HG03060 (cell line): ENCODE data around the gene ACAN.

Source experiments
- ATAC-seq: cut with Tn5 transposase; IDR thresholded peaks from one replicate; pipeline ENCODE4 v1.9.1; 2021; ENCODE audit warnings: low read depth, moderate number of reproducible peaks; ENCODE audit not compliant: unreplicated experiment

Gene ACAN

GRCh38 chr15:88839961-88840360, 36.7 kb downstream of the ACAN start:
- ATAC-seq = no peak

- ATAC-seq = no peak
These were observed 38.0 kb downstream of the ACAN start for GRCh38 chr15:88841236-88841635.

- no peak for ATAC-seq
These were observed 38.9 kb downstream of the ACAN start for GRCh38 chr15:88842156-88842555.

GRCh38 chr15:88843334-88843733, 40.1 kb downstream of the ACAN start:
- ATAC-seq = no peak

- ATAC-seq = no peak
These were observed 41.6 kb downstream of the ACAN start for GRCh38 chr15:88844749-88845386.

- no peak for ATAC-seq
These were observed 42.4 kb downstream of the ACAN start for GRCh38 chr15:88845616-88846015.

- no peak for ATAC-seq
These were observed 43.9 kb downstream of the ACAN start for GRCh38 chr15:88847144-88847543.

GRCh38 chr15:88848203-88848602, 45.0 kb downstream of the ACAN start:
- ATAC-seq = no peak

GRCh38 chr15:88849376-88850072, 46.3 kb downstream of the ACAN start:
- ATAC-seq = no peak

- ATAC-seq = no peak
These were observed 49.2 kb downstream of the ACAN start for GRCh38 chr15:88852476-88852875.

GRCh38 chr15:88858934-88859333, 55.7 kb downstream of the ACAN start:
- no peak for ATAC-seq

GRCh38 chr15:88859550-88859949, 56.3 kb downstream of the ACAN start:
- no peak for ATAC-seq

- no peak for ATAC-seq
These were observed 57.0 kb downstream of the ACAN start for GRCh38 chr15:88860212-88860611.

GRCh38 chr15:88863412-88863811, 60.2 kb downstream of the ACAN start:
- no peak for ATAC-seq

GRCh38 chr15:88864861-88865497, 61.7 kb downstream of the ACAN start:
- no peak for ATAC-seq

- ATAC-seq = no peak
These were observed 62.4 kb downstream of the ACAN start for GRCh38 chr15:88865498-88866099.

GRCh38 chr15:88866295-88866881, 63.2 kb downstream of the ACAN start:
- no peak for ATAC-seq

- no peak for ATAC-seq
These were observed 68.1 kb downstream of the ACAN start for GRCh38 chr15:88871313-88871712.

- ATAC-seq = no peak
These were observed 68.9 kb downstream of the ACAN start for GRCh38 chr15:88872106-88872505.

GRCh38 chr15:88872706-88873105, 69.5 kb downstream of the ACAN start:
- no peak for ATAC-seq

GRCh38 chr15:88873786-88874185, 70.5 kb downstream of the ACAN start:
- no peak for ATAC-seq
